Cardiac septum (tissue), 1 donor: Measurements from ENCODE around the gene NXPH3. TPM values are rescaled to one million over a fixed set of nuclear protein-coding genes. Genes with fewer than 3 reads are reported as not detected.
A peak's percentile ranks its signal among the peaks of the same experiment; 100 is the strongest.

Source experiments
- DNase-seq: peaks from one replicate; pipeline ENCODE4 v3.0.0-alpha.2; 2020; ENCODE audit warnings: low spot score
- intact Hi-C: fragments of 100-400 bp; cut with DNase I; formaldehyde crosslinking; loops from one replicate; pipeline ENCODE4 v1.14.0; 2022
- total RNA-seq: library from RNA; stranded (reverse); fragmentation: NEBNext Ultra II Directional; extraction: Animal tissue kit (Norgen Biotek cat#: 25700); gene quantifications from one replicate; pipeline ENCODE4 v1.2.1, GENCODE V29; 2021
- donor health status: DM: no; HTN: no; CAD: no.

NXPH3 gene
- total RNA-seq, 1 donor from 2014 or later = 4.4 TPM

DNA sequence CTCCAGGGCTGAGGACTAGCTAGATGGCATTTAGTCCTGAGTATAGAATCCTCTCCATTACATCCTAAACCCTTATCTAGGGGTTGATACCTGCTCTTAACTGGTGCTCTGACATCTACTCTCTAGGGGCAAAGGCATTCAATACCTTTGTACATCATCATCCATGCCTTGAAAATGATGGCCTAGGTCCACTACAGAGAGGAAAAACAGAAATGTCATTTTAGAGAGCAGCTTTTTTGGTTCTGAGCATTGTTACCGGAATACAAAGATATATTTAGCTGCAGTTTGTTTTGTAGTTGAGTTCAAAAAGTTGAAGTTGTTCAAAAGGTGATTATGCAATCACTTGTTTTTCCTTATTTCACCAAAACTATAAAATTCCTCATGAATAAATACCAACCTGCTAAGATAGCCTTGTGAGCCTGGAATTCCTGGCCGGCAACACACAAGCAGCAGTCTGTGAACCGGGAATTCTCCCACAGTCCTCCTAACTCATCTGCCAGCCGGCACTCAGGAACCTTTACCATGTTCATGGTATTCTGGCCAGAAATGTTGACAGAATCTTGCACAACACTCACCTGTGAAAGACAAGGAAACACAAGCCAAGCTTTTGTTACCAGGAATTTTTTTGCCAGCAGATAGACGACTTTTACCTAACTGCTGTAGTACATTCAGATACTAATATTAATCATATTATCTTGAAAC, 35.4 kb downstream of the NXPH3 start:
- no peak for DNase-seq
- intact Hi-C loops = no loop called here

GRCh38 chr17:49612726-49613125, 37.1 kb downstream of the NXPH3 start:
- DNase-seq = no peak
- intact Hi-C loops = no loop called here

DNA sequence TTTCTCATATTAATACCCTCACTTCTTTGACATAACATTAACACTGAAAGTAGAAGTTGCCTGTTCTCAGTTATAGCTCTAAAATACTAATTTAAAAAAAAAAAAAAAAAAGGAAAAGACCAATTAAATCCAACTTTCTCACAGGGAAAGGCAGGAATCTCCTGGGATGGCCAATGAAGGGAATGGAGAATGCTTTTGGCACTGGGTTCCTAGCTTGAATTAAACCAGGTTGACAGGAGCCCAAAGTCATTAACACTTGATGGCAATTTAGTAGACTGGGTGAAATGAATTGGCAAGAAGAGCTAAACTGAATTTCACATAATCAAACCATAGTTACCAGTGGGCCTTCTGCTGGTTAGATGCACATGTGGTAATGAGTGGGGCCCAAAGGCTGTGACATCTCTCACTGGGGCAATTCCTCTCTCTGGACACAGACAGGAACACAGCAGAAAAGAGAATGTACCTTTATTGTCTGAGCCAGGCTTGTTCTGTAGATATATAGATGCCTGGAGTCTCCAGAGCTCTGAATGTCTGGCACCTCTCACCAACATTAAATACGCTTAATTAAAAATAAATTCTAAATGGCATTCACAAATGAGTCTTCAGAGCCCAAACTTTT, 37.6 kb downstream of the NXPH3 start:
- intact Hi-C loops = no loop called here
- DNase-seq = no peak

- no peak for DNase-seq
- intact Hi-C loops = loop anchor here (5.0 kb wide), 3 partner anchors 36 to 61 kb away; partner anchors contain the start of genes NXPH3 and SPOP
Observed at GRCh38 chr17:49616086-49616485, 40.4 kb downstream of the NXPH3 start.

GRCh38 chr17:49616601-49617131, 41.0 kb downstream of the NXPH3 start:
- peak; percentile 80 for DNase-seq
- intact Hi-C loops = loop anchor here (5.0 kb wide), 3 partner anchors 36 to 61 kb away; partner anchors contain the start of genes NXPH3 and SPOP

DNA sequence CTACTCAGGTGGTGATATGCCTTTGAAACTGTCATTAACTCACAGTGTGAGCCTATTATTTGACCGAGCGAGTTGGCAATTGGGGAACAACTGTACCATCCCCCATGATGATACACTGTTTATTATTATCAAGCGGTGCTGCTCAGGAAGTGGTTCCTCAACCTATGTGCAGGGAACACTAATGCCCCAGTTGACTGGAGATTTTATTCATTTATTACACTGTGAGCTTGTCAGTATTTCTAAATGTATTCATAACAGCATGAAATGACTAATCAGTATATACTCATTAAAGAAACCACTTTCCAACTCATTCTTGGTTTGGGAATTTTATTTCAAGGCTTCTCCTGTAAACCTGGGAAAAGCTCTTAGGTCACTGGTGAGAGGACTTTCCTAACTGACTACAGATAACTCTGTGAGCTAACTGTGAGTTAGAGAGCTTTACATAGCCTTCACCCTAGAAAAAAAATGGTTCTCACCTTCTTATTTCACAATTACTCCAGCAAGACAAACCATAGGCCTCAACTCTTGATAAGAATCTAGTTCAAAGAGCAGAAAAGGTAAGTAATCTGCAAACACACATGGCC, 42.4 kb downstream of the NXPH3 start:
- intact Hi-C loops = loop anchor here (5.0 kb wide), 3 partner anchors 34 to 59 kb away; partner anchors contain the start of genes NXPH3 and SPOP
- DNase-seq = no peak

- intact Hi-C loops = no loop called here
- DNase-seq = no peak
Observed at GRCh38 chr17:49621420-49621819, 45.7 kb downstream of the NXPH3 start.

GRCh38 chr17:49621946-49622529, 46.4 kb downstream of the NXPH3 start:
- intact Hi-C loops = no loop called here

GRCh38 chr17:49624896-49625295, 49.2 kb downstream of the NXPH3 start:
- DNase-seq = no peak
- intact Hi-C loops = no loop called here

More at GRCh38 chr17:49621946-49622529, 46.4 kb downstream of the NXPH3 start:
- DNase-seq = no peak

- intact Hi-C loops = no loop called here
Observed at GRCh38 chr17:49629447-49629846, 53.8 kb downstream of the NXPH3 start.

DNA sequence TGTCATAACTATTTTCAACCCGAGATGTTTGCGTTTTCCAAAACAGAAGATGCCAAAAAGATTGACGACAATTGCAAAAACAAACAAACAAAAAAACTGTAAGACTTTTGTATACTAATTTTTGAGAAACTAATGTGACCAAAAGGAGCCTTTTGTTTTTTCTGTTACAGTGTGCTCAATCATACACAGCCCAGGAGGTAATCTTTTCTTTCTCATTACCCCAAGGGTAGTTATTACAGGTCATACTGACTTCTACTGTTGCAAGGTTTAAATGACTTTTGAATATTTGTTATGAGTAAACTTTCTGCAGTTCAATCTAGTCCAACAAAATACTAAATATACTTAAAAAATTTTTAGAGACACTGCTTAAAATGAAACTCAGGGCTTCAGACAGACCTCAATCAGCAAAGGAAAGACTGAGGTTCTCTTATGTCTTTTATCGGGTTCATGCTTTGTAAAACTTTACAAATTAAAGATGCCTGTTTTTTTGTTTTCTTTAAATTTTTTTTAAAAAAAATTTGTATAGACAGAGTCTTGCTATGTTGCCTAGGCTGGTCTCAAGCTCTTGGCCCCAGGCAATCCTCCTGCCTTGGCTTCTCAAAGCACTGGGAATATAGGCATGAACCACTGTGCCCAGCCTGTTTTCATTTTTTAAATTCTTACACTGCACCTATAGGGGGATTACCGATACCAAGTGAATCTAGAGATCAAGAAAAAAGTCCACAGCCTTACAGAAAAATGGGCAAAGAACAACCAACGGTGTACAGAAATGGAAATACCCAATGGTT, 54.6 kb downstream of the NXPH3 start:
- DNase-seq = no peak
- intact Hi-C loops = loop anchor here (5.0 kb wide), 1 partner anchor 62 kb away; no protein-coding TSS in a partner anchor

More at GRCh38 chr17:49629447-49629846, 53.8 kb downstream of the NXPH3 start:
- DNase-seq = no peak

DNA sequence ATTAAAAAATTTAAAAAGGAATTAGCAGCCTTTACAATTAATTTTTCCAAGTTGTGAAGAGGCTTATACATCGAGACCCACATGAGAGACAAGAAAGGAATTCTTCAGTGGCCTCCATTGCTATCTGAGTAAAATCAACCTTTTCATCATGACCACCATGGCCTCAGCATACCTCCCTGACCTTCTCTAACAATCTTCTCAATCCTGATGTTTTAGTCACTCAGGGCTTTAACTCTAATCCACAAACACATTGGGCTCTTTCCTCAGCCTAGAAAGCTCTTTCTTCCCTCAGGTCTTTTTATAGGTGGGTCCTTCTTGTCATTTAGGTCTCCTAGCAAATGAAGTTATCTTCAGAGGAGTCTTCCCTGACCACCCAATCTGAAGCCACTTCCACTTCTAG, 55.8 kb downstream of the NXPH3 start:
- no peak for DNase-seq
- intact Hi-C loops = loop anchor here (5.0 kb wide), 1 partner anchor 61 kb away; no protein-coding TSS in a partner anchor

Other genes with a start within 250 kb of the NXPH3 start
- gene ZNF652, start 213.6 kb upstream of the NXPH3 start, total RNA-seq = 22.3 TPM
- gene PHB1, start 161.0 kb upstream of the NXPH3 start, total RNA-seq = 161 TPM
- 9.9 TPM for gene NGFR, start 80.6 kb upstream of the NXPH3 start, total RNA-seq
- gene SPOP, start 102.2 kb downstream of the NXPH3 start, total RNA-seq = 68.3 TPM
- gene SLC35B1, start 132.1 kb downstream of the NXPH3 start, total RNA-seq = 73.8 TPM
- gene FAM117A, start 188.3 kb downstream of the NXPH3 start, total RNA-seq = 5.8 TPM
- 63.2 TPM for gene KAT7, start 212.8 kb downstream of the NXPH3 start, total RNA-seq